Measurements from ENCODE around the gene ZDHHC14.

DNA sequence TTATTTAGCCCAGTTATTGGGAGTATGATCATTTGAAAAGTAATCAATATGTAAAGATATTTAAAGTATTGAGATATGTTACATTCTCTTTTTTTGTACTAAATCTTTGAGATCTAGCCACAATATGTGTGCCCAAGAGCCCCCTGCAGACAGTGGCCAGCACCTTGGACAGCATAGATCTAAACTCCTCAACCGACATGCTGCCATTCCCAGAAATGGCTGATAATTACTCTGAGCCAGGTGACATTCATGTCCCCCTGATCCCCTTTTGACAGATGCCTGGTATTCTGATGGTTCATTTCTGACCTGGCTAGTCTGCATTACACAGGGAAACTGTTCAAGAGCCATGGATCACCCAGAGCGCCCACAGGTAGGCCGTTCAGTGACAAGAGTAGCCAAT, 177.1 kb downstream of the ZDHHC14 start:
- TF ChIP-seq TCF4 (CRISPR knock-in tag; IDR thresholded peaks at IDR 0.05; ENCODE audit: borderline replicate concordance) (no peak), ZFP3 (CRISPR knock-in tag; IDR thresholded peaks at IDR 0.05) (no peak), ZFP30 (CRISPR knock-in tag; IDR thresholded peaks at IDR 0.05) (no peak), SNAI2 (CRISPR knock-in tag; IDR thresholded peaks at IDR 0.05) (no peak)

Measured in SK-N-SH treated with all-trans-retinoic acid at 6 μM for 48 hours (cell line).